ENCODE data around the gene ARL6IP5. TPM values are rescaled to one million over a fixed set of nuclear protein-coding genes. Genes with fewer than 3 reads are reported as not detected.

Gene ARL6IP5
- total and polyA plus RNA-seq, 2 donors = 60.8 to 156 TPM

GRCh38 chr3:69115731-69116130, 31.0 kb downstream of the ARL6IP5 start:
- no peak for DNase-seq (ENCODE audit: extremely low spot score)
- Histone ChIP-seq H3K4me1 (ENCODE audit: insufficient read depth) (no peaks in the 10 kb centered on the region), H3K27ac (ENCODE audit: low read depth) (no peak overlapping the region), H3K4me3 (ENCODE audit: low read depth, low read length) (no peak overlapping the region), H3K36me3 (ENCODE audit: insufficient read depth) (no peaks in the 10 kb centered on the region)
- 41% methylated on average over 2 of the region's 2 CpGs for WGBS

DNA sequence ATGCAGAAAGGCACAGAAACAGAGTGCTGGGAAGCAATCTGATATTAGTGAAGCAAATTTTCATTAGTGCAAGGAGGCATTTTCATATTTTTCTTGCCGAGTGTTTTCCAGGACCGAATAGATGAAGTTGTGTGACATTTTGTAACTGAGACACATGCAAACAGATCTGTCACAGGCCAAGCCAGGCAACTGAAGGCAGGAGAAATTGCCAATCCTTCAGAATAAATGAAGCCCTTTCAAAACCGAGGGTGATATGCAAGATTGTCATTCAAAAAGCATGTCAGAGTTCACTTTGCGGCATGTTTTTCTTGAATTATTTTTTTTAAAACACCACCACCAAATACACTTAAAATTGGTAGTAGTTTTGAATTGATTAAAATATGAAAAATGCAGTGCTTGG, 31.4 kb downstream of the ARL6IP5 start:
- H3K4me3 ChIP-seq (ENCODE audit: low read depth, low read length) = no peak overlapping the region
- no peaks in the 10 kb centered on the region for H3K36me3 ChIP-seq (ENCODE audit: insufficient read depth)
- WGBS = 84% methylated on average over 4 of the region's 4 CpGs
- DNase-seq (ENCODE audit: extremely low spot score) = no peak
- H3K27ac ChIP-seq (ENCODE audit: low read depth) = no peak overlapping the region
- H3K4me1 ChIP-seq (ENCODE audit: insufficient read depth) = no peaks in the 10 kb centered on the region

DNA sequence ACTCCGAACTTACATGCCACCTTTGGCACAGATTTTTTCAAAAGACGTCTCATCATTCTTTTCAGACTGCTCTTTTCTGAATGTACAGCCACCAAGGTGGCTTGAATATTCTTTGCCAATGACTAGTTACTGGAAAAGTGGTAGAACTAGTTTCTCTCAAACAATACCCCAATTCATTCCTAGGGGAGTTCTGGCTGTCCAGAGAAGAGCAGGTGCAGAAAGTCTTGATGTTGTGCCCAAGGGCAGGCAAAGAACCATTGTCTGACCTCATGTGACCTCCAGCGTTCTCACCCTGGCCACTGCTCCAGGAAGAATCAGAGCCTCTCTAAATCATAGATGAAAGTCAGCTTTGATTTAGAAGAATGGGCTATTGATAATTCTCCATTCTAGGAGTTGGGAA, 32.2 kb downstream of the ARL6IP5 start:
- Histone ChIP-seq H3K27ac (ENCODE audit: low read depth) (no peak overlapping the region), H3K4me3 (ENCODE audit: low read depth, low read length) (no peak overlapping the region), H3K36me3 (ENCODE audit: insufficient read depth) (no peaks in the 10 kb centered on the region), H3K4me1 (ENCODE audit: insufficient read depth) (no peaks in the 10 kb centered on the region)
- DNase-seq (ENCODE audit: extremely low spot score) = no peak
- 81% methylated on average over 3 of the region's 3 CpGs for WGBS

GRCh38 chr3:69118555-69118954, 33.8 kb downstream of the ARL6IP5 start:
- DNase-seq (ENCODE audit: extremely low spot score) = no peak
- 97% methylated on average over 12 of the region's 12 CpGs for WGBS
- no peaks in the 10 kb centered on the region for H3K4me1 ChIP-seq (ENCODE audit: insufficient read depth)
- no peak overlapping the region for H3K27ac ChIP-seq (ENCODE audit: low read depth)
- H3K4me3 ChIP-seq (ENCODE audit: low read depth, low read length) = no peak overlapping the region
- no peaks in the 10 kb centered on the region for H3K36me3 ChIP-seq (ENCODE audit: insufficient read depth)

GRCh38 chr3:69119138-69119537, 34.4 kb downstream of the ARL6IP5 start:
- H3K4me3 ChIP-seq (ENCODE audit: low read depth, low read length) = no peak overlapping the region
- H3K27ac ChIP-seq (ENCODE audit: low read depth) = no peak overlapping the region
- WGBS = 91% methylated on average over 6 of the region's 6 CpGs
- H3K4me1 ChIP-seq (ENCODE audit: insufficient read depth) = no peaks in the 10 kb centered on the region
- no peaks in the 10 kb centered on the region for H3K36me3 ChIP-seq (ENCODE audit: insufficient read depth)
- no peak for DNase-seq (ENCODE audit: extremely low spot score)

DNA sequence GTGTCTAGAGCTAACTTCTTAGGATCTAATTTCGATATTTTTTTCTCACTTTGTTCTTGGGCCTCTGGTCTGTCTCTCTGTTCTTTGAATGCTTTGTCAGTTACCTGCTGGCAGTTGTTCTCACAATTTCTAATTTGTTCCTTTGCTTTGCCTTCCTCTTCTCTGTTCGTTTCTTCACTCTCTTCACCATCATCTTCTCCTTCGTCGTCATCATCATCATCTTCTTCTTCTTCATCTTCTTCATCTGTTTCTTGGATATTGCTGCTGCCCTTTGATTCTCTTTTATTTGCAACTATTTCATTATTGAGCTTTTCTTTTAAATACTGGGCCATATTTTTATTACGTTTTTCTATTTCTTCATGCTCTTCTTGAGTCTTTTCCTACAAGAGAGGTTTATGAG, 34.9 kb downstream of the ARL6IP5 start:
- no peak for DNase-seq (ENCODE audit: extremely low spot score)
- H3K27ac ChIP-seq (ENCODE audit: low read depth) = no peak overlapping the region
- 95% methylated on average over 5 of the region's 5 CpGs for WGBS
- H3K36me3 ChIP-seq (ENCODE audit: insufficient read depth) = no peaks in the 10 kb centered on the region
- H3K4me1 ChIP-seq (ENCODE audit: insufficient read depth) = no peaks in the 10 kb centered on the region
- H3K4me3 ChIP-seq (ENCODE audit: low read depth, low read length) = no peak overlapping the region

- WGBS = 8% methylated on average over 1 of the region's 1 CpG
- H3K4me1 ChIP-seq (ENCODE audit: insufficient read depth) = no peaks in the 10 kb centered on the region
- no peak overlapping the region for H3K27ac ChIP-seq (ENCODE audit: low read depth)
- DNase-seq (ENCODE audit: extremely low spot score) = peak; percentile 49
- H3K36me3 ChIP-seq (ENCODE audit: insufficient read depth) = no peaks in the 10 kb centered on the region
- H3K4me3 ChIP-seq (ENCODE audit: low read depth, low read length) = no peak overlapping the region
These were observed 36.2 kb downstream of the ARL6IP5 start for GRCh38 chr3:69120879-69121464.

GRCh38 chr3:69121513-69121912, 36.8 kb downstream of the ARL6IP5 start:
- no peak for DNase-seq (ENCODE audit: extremely low spot score)
- Histone ChIP-seq H3K36me3 (ENCODE audit: insufficient read depth) (no peaks in the 10 kb centered on the region), H3K4me3 (ENCODE audit: low read depth, low read length) (no peak overlapping the region), H3K4me1 (ENCODE audit: insufficient read depth) (no peaks in the 10 kb centered on the region), H3K27ac (ENCODE audit: low read depth) (no peak overlapping the region)
- 73% methylated on average over 6 of the region's 6 CpGs for WGBS

- no peak overlapping the region for H3K4me3 ChIP-seq (ENCODE audit: low read depth, low read length)
- H3K27ac ChIP-seq (ENCODE audit: low read depth) = no peak overlapping the region
- no peak for DNase-seq (ENCODE audit: extremely low spot score)
- no peaks in the 10 kb centered on the region for H3K4me1 ChIP-seq (ENCODE audit: insufficient read depth)
- H3K36me3 ChIP-seq (ENCODE audit: insufficient read depth) = no peaks in the 10 kb centered on the region
- WGBS = 43% methylated on average over 8 of the region's 8 CpGs
These were observed 37.2 kb downstream of the ARL6IP5 start for GRCh38 chr3:69121950-69122349.

DNA sequence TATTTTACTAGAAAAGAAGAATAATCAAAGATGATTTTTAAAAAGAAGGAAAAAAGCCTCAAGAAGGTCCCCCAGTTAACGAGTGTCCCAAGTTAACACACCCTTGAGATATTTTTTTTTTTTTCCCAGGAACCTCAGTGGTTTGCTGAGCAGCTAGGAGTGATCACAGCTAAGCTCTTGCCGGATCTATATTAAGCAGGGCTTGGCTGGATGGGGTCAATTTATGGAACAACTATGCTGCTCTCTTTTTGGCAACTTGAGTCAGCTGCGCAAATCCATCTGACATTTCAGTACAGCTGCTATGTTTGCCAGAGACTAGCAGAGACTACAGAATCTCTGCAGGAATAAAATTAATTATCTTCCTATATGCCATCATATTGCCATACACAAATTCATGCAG, 37.7 kb downstream of the ARL6IP5 start, which contains the start of gene LMOD3:
Gene LMOD3, minus strand, starts transcription at position 193 of the 400 bp plus-strand sequence. CDS start 209 bp downstream, outside the sequence.
- 39% methylated on average over 3 of the region's 3 CpGs for WGBS
- no peak within 1 kb of the TSS for H3K4me3 ChIP-seq (ENCODE audit: low read depth, low read length)
- no peak within 1 kb of the TSS for H3K27ac ChIP-seq (ENCODE audit: low read depth)
- DNase-seq (ENCODE audit: extremely low spot score) = no peak
- H3K4me1 ChIP-seq (ENCODE audit: insufficient read depth) = no peaks in the 10 kb centered on the region
- H3K36me3 ChIP-seq (ENCODE audit: insufficient read depth) = no peaks in the 10 kb centered on the region

DNA sequence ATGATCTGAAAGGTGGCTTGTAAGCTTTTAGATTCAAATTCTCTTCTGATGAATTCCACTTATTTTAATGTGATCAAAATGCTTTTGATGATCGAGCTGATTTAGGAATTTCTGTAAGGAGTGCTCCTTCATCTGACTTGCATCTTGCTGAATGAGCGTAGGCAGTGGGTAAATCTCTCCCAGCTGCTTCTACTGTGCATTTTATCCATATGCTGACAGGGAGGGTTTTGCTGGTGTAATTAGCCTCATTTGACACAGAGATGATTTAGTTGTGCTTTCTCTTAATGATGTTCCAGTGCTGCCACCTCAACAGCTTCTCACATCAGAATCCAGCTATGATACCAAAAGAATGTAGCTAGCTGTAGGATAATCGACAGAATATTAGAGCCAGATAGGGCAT, 41.5 kb downstream of the ARL6IP5 start:
- Histone ChIP-seq H3K4me3 (ENCODE audit: low read depth, low read length) (no peak overlapping the region), H3K4me1 (ENCODE audit: insufficient read depth) (no peaks in the 10 kb centered on the region), H3K36me3 (ENCODE audit: insufficient read depth) (no peaks in the 10 kb centered on the region), H3K27ac (ENCODE audit: low read depth) (no peak overlapping the region)
- WGBS = 74% methylated on average over 3 of the region's 3 CpGs
- DNase-seq (ENCODE audit: extremely low spot score) = no peak

- 92% methylated on average over 2 of the region's 2 CpGs for WGBS
- no peak overlapping the region for H3K4me3 ChIP-seq (ENCODE audit: low read depth, low read length)
- H3K4me1 ChIP-seq (ENCODE audit: insufficient read depth) = no peaks in the 10 kb centered on the region
- no peak overlapping the region for H3K27ac ChIP-seq (ENCODE audit: low read depth)
- H3K36me3 ChIP-seq (ENCODE audit: insufficient read depth) = no peaks in the 10 kb centered on the region
- DNase-seq (ENCODE audit: extremely low spot score) = no peak
These were observed 42.3 kb downstream of the ARL6IP5 start for GRCh38 chr3:69126999-69127398.

DNA sequence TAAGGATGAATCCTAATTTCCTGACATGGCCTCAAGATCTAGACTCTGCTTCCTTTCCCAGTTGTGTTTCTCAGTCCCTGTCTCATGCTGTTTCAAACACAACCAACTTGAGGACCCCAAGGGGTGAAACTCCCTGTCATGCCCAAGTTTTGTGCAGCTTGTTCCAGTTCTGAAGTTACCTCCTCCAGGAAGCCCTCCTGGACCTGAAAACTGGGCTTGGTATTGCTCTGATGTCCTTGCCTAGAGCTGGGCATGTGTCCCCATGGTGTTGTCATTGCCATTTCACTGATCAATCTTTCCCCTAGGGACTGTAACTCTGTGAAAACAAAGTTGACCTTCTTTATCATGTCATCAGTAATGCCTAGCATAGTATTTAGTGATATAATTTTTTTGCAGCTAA, 43.8 kb downstream of the ARL6IP5 start:
- DNase-seq (ENCODE audit: extremely low spot score) = no peak
- H3K4me3 ChIP-seq (ENCODE audit: low read depth, low read length) = no peak overlapping the region
- no peak overlapping the region for H3K27ac ChIP-seq (ENCODE audit: low read depth)
- H3K4me1 ChIP-seq (ENCODE audit: insufficient read depth) = no peaks in the 10 kb centered on the region
- H3K36me3 ChIP-seq (ENCODE audit: insufficient read depth) = no peaks in the 10 kb centered on the region

GRCh38 chr3:69129531-69129930, 44.8 kb downstream of the ARL6IP5 start:
- H3K36me3 ChIP-seq (ENCODE audit: insufficient read depth) = no peaks in the 10 kb centered on the region
- WGBS = 29% methylated on average over 1 of the region's 1 CpG
- H3K4me3 ChIP-seq (ENCODE audit: low read depth, low read length) = no peak overlapping the region
- H3K4me1 ChIP-seq (ENCODE audit: insufficient read depth) = no peaks in the 10 kb centered on the region
- no peak overlapping the region for H3K27ac ChIP-seq (ENCODE audit: low read depth)
- DNase-seq (ENCODE audit: extremely low spot score) = no peak

- H3K4me3 ChIP-seq (ENCODE audit: low read depth, low read length) = no peak overlapping the region
- no peaks in the 10 kb centered on the region for H3K4me1 ChIP-seq (ENCODE audit: insufficient read depth)
- DNase-seq (ENCODE audit: extremely low spot score) = no peak
- no peak overlapping the region for H3K27ac ChIP-seq (ENCODE audit: low read depth)
- H3K36me3 ChIP-seq (ENCODE audit: insufficient read depth) = no peaks in the 10 kb centered on the region
These were observed 46.0 kb downstream of the ARL6IP5 start for GRCh38 chr3:69130689-69131088.
